ENCODE results near the gene SYCP2.

The SYCP2 gene

DNA sequence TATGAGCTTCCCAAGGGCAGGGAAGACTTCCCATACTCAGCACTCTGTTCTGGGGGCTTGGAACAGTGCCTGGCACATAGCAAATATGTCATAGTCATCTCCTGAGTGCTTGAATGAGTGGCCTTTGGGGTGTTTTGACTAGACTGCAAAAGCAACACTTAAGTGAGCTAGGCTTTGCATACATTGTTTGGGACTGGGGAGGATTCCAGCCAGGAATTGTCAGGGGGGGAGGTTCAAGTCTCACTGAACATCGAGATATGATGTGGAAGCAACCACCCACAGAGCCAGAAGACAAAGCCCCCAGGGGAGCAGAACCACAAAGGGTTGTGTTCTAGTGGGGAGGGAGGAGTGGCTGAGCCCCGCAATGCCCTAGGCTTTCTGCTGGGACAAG is 98.4 kb downstream of the SYCP2 start:
- no peak for DNase-seq (ENCODE audit: low spot score)

DNA sequence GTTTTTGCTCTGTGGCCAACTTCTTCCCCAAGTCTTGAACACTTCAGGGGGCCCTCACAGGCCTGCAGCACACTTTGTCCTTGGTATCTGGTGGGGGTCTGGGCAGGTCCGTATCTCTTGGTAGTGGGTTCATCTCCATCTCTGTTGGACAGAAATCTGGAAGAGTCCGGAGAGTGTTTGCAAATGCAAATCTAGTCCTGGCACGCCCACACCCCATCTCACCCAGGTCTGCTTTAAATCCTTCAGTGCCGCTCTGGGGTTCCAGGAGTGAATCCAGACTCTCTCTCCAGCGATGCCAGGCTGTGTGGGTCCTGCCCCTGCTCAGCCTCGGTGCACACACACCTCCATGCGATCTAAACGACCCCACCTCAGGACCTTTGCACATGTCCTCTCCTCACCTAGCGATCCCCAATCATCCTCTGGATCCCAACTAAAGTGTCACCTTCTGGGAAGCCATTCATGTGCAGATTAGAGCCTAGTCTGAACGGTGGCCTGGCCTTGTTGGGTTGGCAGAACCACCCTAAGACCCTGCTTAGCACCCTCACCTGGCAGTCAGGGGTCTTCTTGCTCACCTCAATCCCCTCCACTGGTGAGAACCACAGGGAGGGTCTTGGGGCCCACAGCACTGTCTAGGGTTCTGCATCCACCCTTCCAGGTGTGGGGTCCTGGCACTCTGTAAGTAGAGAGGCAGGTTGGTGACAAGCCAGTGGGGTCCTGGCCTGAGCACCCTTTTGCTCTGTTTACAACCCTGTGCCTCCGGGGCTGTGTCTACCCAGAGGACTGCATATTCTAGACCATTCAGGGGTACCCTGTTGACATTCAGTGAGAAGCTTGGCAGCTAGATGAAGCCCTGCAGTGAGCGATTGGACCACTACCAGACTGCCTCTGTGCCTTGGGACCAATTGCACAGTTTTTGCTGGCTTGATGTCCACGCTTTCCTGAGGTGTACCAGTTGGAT is 100.8 kb downstream of the SYCP2 start:
- no peak for DNase-seq (ENCODE audit: low spot score)

DNA sequence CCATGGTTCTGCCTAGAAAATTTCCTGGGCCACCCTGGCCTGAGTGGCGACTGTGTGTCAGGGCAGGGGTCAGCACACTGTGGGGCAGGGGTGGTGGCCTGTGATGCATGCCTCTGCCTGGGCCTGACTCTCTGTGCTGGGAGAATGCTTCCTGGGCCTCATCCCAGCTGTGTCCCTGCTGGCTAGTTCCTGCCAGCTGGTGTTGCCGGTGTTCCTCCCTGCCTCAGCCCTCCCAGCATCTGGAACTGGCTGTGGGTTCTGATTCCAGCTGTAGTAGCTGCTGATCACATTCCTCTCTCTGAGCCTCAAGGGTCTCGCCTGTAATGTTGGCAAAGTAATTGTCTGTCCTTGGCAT is 101.5 kb downstream of the SYCP2 start:
- no peak for DNase-seq (ENCODE audit: low spot score)

DNA sequence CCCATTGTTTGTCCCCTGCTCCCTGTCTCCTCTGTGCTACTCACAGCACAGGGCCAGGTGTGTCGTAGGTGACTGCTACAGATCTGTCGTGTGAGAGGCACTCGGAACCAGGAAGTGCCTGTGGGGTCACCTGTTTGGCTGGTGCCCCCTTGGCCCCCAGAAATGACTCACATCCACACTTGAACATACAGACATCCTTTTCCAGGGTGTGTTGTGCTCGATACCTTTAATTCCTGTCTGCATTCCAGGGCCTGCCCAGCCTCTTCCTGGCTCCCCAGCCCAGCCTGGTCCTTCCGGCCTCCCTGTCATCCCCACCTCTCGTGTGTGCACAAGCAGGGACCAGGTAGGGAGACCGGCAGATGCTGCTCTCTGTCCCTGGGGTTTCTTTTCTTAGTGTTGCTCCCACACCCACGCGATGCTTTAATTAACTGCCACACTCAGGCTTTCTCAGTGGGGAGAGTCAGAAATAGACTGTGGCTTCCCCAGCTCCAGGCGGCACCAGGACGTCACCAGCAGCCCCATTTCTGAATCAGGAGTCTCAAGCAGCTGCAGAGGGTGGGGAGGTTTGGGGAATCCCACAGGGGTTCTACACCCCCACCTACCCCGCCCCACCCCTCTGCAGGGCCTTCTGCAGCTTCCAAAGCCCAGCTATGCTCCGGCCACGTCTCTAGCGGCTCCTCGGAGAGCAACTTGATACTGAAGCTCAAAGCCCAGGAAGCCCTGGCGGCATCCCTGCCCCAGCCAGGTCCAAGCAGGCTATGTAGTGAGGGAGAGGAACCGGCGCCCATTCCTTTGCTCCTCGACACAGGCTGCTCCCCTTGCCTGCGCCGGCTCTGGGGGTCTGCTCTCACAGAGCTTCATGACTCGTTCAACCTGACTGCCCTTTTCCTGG is 102.2 kb downstream of the SYCP2 start:
- peak; percentile 86 for DNase-seq (ENCODE audit: low spot score)

DNA sequence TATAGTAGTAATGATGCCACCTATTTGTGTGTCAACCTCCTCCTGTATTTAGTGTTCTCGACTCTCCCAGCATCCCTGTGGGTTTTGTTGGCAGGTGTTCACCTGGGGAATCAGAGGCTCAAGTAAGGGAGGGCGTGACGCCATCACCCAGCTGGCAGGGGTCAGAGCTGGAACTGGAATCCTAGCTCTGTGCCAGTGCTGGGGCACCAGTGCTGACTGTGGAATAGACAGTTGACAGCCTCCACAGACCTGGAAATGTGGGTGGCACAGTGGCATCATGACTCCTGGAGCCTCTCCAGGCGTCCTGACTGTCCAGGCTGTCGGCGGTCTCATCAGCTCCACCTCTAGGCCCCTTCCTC is 102.8 kb downstream of the SYCP2 start:
- DNase-seq (ENCODE audit: low spot score) = peak; percentile 2

DNA sequence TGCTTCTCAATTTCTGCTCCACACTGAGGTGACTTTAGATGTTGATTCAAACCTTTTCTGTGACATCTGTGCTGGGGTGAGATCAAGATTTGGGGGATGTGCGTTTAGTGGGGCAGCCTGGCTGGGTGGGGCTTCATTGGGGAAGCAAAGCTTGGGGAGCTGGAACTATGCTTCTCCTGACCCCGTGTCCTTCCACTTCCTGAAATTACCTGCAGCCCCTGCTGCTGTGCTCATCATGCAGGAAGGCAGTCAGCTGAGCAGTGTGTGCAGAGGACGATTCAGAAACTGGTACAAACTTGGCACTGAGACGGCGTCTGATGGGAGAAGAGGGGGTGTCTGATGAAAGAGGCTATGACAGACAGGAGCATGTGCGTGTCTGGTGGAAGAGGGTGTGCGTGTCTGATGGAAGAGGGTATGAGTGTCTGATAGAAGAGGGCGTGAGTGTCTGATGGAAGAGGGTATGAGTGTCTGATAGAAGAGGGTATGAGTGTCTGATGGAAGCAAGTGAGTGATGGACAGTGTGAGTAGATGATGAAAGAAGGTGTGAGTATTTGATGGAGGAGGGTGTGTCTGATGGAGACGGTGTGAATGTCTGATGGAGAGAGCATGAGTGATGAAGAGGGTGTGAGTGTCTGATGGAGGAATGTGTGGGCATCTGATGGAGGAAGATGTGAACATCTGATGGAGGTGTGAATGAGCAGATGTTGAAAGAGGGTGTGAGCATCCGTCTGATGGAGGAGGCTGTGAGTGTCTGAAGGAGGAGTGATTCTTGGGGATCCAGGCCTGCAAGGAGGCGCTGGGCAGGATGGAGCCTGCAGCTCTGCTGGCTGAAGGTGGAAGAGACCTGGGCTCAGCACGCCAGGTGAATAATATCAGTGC is 103.4 kb downstream of the SYCP2 start:
- no peak for DNase-seq (ENCODE audit: low spot score)

DNA sequence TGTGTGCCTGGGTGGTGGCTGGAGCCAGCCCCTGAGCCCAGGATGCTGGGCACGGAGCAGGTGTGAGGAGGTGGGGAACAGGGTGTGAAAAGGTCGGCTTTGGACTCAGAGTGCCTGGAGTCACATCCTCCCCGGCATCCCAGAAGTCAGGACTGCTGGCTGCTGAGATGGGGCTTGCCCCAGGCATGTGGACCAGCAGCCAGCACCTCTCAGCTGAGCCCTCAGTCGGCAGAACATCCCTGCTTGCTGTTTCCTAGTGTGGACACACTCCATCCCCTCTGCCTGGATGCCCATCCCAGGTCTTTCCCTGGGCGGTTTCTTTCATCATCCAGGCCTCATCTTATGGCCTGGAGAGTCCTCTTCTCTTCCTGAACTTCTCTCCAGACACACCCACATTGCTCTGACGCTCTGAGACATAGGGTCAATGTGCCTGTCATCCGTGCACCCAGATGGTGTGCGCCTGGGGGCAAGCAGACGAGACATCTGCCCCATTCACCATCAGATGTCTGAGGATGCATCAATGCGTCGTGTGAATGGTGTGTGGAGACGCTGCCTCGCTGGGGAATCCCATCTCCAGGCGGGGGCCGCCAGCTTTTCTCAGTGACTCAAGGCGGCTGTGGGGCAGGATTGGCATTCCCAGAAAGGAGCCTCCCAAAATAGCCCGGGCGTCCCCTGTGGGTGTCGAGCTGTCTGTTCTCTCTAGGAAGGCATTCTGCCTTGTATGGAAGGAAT is 104.2 kb downstream of the SYCP2 start:
- no peak for DNase-seq (ENCODE audit: low spot score)

DNA sequence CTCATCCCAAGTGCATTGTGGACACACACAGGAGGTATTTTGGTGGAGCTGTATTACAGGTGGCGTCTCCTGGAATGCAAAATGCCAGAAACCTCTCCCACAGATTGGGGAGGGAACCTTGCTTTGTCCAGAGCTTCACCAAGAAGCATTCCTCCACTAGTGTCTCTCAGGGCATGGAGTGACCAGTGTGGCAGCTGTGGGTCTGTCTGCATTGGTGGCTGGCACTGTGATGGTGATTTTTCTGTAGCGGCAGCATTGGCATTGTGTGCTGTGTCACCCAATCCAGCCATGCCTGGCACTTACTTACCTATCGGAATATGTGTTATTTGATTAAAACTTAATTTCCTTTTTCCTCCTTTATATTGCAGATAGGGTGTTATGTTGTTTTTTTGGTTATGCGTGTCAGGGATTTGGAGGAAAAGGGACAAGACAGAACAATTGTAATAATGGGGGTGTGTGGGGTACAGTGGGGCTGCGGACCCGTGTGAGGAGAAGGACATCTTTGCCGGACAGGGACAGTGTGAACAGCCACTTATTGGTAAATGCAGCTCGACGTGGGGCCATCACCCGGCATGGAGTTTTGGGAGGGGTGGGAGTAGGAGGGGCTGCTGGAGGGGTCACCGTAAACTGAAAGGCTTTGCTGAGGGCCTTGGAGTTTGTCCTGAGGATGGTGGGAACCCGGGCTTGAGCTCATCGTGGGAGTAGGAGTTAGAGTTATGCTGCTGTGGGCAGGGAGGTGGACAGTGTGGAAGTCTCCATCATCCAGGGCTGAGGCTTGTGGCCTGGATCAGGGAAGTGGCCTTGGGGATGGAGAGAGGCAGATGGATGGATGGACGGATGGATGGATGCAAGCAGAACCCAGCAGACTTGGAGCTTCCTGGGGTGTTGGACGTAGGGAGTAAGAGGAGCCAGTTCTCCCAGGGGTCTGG is 105.0 kb downstream of the SYCP2 start:
- DNase-seq (ENCODE audit: low spot score) = no peak

DNA sequence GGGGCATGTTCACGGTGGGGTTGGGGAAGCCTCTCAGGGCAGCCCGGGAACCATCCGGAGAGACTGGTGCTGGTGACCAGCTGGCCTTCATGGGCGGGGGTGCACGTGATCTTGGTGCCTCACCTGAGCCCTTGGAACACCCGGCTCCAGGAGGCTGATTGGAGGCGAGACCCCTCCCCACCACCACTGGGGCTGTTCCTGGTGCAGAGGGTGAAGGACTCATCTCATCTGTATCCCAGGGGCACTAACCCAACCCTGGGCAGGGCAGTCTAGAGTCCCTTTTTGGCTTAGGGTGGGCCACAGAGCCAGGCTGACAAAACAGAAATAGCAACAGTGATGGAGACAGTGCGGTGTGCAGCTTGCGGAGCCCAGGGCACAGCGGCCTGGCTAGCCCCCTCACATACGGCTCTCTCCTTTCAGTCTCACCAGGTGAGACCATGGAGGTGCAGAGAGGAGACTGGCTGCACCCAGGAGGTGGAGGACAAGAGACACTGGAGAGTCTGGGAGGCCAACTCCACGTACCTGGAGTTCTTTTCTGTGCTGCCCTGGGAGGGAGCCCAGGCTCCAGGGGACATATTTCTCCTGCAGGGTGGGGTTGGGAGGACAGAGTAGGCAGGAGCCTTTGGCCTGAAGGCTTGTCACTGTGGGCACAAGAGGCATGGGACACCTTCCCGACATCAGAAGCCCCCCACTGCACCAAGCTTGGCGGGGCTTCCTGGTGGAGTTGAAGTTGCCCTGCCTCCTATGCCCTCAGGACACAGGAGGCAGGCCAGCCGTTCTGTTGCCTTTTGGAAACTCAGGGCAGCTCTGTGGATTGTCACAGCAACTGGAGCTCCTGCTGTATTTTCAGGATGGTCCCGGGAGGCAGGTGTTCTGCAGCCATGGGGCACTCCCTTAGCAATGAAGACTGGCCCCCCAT is 106.0 kb downstream of the SYCP2 start:
- no peak for DNase-seq (ENCODE audit: low spot score)

DNA sequence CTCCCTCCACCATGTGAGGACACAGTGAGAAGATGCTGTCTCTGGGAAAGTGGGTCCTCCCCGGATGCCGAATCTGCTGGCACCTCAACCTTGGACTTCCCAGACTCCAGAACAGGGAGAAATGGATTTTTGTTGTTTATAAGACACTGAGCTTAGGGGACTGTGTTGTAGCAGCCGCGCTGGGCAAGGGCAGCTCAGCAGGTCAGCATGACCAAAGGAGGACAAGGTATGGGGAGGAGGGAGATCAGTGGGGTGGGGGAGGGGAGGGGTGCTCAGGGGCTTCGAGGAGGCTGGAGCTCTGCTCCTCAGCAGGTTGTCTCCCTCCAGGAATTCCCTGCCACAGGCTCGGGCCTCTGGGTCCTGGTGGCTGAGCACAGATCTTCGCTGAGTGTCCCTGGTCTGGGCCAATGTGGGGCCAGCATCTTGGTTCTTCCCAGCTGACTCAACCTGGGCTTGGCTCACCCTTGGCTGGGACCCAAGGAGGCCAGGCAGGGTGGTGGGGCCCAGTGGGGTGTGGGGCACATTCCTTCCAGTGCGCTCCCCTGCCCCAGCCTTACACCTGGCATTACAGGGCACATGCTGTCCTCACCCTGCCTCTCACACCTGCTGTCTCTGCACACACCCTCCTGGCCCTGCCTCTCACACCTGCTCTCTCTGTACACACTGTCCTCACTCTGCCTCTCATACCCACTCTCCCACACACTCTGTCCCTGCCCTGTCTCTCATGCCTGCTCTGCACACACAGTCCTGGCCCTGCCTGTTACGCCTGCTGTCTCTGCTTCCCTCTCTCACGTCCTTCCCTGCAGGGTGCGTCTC is 107.3 kb downstream of the SYCP2 start:
- peak; percentile 59 for DNase-seq (ENCODE audit: low spot score)

DNA sequence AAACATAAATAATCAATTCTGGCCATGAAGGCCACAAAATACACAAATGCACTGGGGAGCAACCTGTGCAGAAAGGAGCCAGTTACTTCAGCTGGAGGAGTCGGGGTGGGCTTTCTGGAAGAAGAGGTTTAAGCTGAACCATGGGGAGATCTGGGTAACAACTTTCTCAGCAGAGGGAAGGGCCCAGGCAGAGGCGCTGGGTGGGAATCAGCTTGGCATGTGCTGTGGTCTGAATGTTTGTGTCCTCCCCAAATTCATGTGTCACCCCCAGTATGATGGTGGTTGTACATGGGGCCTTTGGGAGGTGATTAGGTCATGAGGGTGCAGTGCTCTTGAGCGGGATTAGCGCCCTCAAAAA is 107.9 kb downstream of the SYCP2 start:
- no peak for DNase-seq (ENCODE audit: low spot score)

DNA sequence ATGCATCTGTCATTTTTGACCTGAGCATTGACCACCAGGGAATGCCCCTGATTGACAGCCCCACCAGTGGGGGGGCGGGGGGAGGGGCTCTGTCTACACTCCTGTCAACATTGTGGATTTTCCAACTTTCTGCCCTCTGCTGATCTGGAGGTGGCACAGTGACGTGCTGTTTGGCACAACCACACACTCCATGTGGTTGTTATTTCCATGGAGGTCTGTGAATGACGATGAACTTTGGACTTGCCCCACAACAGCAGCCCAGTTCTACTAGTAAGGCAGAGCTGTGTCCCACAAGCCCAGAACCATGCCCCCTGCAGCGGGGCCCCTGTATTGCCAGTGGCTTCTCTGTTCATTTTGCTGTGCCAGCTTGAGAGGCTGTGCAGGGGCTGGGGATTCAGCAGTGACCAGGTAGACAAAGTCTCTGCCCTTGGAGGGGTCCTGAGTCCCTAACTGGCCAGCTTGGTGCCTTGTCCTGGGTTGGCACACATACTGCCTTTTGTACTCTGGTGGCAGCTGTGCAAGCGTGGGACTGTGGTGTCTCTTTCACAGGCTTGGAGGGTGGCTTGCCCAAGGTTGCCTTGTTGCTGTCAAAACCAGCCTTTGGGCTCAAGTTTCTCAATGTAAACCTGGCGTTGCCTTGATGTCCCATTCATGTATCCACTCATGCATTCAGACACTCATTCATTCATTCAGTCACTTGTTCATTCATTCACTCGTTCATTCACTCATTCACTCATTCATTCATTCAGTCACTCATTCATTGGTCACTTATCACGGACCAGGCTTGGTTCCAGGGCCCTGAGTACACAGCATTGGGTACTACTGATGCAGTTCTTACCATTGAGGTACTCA is 108.5 kb downstream of the SYCP2 start:
- no peak for DNase-seq (ENCODE audit: low spot score)

DNA sequence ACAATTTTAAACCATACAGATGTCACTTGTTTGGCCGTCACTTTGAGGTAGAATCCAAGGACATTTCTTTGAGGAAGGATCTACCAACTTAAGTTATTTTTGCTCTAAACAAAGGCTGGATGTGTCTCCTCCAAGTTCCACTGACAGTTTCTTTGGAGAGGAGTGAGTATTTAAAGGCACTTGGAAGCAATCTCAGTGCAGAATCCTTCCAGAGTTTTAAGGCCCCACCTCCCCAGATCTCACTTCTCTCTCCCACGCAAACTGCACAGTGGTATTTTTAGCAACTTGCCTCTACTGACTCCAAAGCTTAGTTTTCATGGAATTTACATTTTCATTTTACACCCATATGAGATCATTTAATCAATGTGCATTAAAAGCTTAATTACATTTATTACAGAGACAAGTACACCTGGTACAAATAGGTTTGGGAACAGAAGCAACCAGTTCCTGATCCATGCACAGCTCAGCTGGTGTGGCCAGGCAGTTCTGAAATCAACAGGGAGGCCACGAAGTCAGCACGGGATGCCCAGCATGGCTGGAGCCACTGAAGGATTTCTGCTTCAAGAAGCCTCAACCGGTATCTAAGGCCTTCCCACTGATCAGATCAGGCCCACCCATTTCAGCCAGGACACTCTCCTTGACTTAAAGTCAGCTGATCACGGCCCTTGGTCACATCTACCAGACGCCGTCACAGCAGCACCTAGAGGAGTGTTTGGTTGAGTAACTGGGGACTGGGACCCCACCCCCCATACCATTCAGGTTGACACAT is 109.8 kb downstream of the SYCP2 start:
- no peak for DNase-seq (ENCODE audit: low spot score)

DNA sequence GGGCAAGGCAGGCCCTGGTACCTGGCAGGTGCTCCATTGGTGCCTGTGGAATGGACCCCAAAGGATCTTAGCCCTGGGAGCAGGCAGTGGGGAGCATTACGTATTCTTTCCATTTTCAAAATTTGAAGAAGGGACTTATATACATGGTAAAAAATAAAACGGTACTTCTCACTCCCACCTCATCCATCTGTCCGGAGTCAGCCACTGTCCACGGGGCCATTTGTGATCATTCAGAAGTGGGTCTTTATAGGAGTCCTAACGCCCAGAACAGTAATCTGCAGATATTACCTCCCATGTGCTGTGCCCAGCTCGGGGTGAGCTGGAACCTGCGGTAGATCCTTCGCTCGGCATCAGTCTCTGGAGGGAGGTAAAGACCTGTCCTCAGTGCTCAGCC is 110.4 kb downstream of the SYCP2 start:
- no peak for DNase-seq (ENCODE audit: low spot score)

DNA sequence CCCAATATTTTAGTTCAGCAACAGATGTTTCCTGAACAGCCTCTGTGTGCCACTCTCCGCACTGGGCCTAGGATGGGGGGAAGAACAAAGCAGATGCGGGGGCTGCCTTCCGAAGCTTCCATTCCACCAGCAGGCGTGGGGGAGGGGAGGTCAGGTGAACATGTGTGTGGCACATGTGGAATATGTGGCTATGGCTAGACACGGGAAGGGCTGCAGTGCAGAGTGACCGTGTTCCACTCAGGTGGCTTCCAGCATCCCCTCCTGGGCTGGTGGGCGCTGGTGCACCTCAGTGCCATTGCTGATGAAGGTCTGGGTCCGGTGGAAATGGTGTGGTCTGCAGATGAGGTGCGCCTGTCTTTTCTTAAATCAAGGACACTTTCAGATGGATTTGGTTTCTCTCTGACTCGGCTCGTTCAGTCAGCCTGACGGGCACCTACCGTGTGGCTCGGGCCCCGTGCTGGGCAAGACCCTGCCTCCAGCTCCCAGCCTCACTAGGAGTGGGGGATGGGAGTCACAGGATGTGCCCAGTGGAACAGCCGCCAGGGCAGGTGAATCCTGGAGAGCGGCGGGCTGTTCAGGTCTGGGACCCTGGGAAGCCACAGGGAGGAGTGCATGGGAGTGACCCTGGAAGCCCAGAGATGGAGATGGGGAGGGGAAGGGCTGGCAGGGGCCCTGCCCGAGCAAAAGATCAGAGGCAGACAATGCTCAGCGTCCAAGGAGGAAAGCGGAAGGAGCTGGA is 111.0 kb downstream of the SYCP2 start:
- DNase-seq (ENCODE audit: low spot score) = no peak

DNA sequence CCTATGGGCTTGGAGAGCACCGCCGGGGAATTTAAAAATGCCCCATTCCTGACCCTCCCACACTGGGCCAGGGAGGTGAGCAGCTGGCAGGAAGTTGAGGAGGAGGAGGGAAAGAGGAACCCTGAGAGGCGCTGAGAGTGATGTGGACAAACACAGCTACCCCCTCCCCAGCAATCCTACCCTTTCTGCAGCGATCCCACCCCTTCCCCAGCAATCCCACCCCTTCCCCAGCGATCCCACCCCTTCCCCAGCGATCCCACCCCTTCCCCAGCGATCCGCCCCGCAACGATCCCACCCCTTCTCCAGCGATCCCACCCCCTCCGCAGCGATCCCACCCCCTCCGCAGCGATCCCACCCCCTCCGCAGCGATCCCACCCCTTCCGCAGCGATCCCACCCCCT is 111.6 kb downstream of the SYCP2 start:
- DNase-seq (ENCODE audit: low spot score) = no peak
